ENCODE results near the gene KIAA1614.

- TF ChIP-seq CTCF (IDR thresholded peaks at IDR 0.05 in 2 of 3, conservative IDR thresholded peaks at IDR 0.05 in 1 of 3; ENCODE audit: control insufficient read depth in 2 of 3, extremely low read depth in 1 of 3, insufficient read depth in 1 of 3, low read depth in 3 of 3, low read length in 3 of 3) (no peak), EZH2 (IDR thresholded peaks at IDR 0.05; ENCODE audit: borderline replicate concordance, control insufficient read depth, low read depth, low read length) (no peak)
These were observed 39.3 kb downstream of the KIAA1614 start for GRCh38 chr1:180951836-180952656.

Data from GM12878 (cell line).